PFSK-1 (cell line): ENCODE measurements around the gene STRN.

ENCODE experiments used
- FOXP2 ChIP-seq: optimal IDR thresholded peaks from 2 replicates; pipeline ENCODE3; 2011; ENCODE audit warnings: borderline replicate concordance, control low read depth, inconsistent platforms; ENCODE audit not compliant: insufficient read depth; ENCODE audit errors: extremely low read length, extremely low read depth
- POLR2AphosphoS5 ChIP-seq: IDR thresholded peaks from 2 replicates; pipeline ENCODE4 v1.6.1; 2012; ENCODE audit warnings: low read depth, mild to moderate bottlenecking, control low read depth, low read length, moderate library complexity
- REST ChIP-seq, 2 experiments: IDR thresholded peaks; 2 replicates each; pipeline versions ENCODE4 v1.6.1 to v1.8.0; 2011 to 2012; ENCODE audit warnings: low read depth in 2 of 2, low read length in 2 of 2, control low read depth in 1 of 2, inconsistent platforms in 1 of 2, mild to moderate bottlenecking in 1 of 2, moderate library complexity in 1 of 2; ENCODE audit not compliant: insufficient read depth in 1 of 2
- SIN3A ChIP-seq: IDR thresholded peaks from 2 replicates; pipeline ENCODE4 v1.6.1; 2012; ENCODE audit warnings: mild to moderate bottlenecking, low read length, moderate library complexity, borderline replicate concordance; ENCODE audit not compliant: insufficient read depth
- TAF1 ChIP-seq: IDR thresholded peaks from 2 replicates; pipeline ENCODE4 v1.6.1; 2012; ENCODE audit warnings: low read length, control low read depth, borderline replicate concordance; ENCODE audit not compliant: insufficient read depth

GRCh38 chr2:36975306-36975705 is 9.0 kb upstream of the STRN start:
- TF ChIP-seq REST (IDR thresholded peaks at IDR 0.05; ENCODE audit: insufficient read depth in 1 of 2, low read depth in 2 of 2, low read length in 2 of 2): no peak
- no peak for TF ChIP-seq POLR2AphosphoS5
- TF ChIP-seq TAF1: no peak
- no peak for TF ChIP-seq SIN3A
- TF ChIP-seq FOXP2: no peak
